K562 (cell line): ENCODE measurements around the gene ARHGEF12. TPM values are rescaled to one million over a fixed set of nuclear protein-coding genes. Genes with fewer than 3 reads are reported as not detected.

ENCODE experiments used
- ATAC-seq: fragments of 200-7000 bp; cut with Tn5 transposase; 3 replicates; pipeline ENCODE4 v1.9.1; 2020; ENCODE audit warnings: moderate library complexity
- BruUV-seq: library from RNA; stranded (reverse); fragments of 400-500 nt; replicated peaks from 2 replicates; lab custom pipeline; 2021; lab: Mats Ljungman, UMichigan
- CTCF ChIA-PET: fragments of 300-600 bp; formaldehyde crosslinking; extraction: SDS; loops from one replicate; lab custom pipeline; 2021; ENCODE audit warnings: low intra/inter-chr PET ratio; lab: Yijun Ruan, JAX
- POLR2A ChIA-PET: fragments of 300-600, 350-650 bp; sonication (Branson Sonifier 250); formaldehyde crosslinking; extraction: SDS; loops from one replicate; lab custom pipeline; 2021; ENCODE audit warnings: antibody characterized with exemption, inconsistent platforms; lab: Yijun Ruan, JAX
- DNase-seq, 4 experiments: peaks; one replicate each; pipeline versions ENCODE4 v3.0.0 to v3.0.0-alpha.2; 2011 to 2018; ENCODE audit warnings: low spot score in 3 of 4, mixed read lengths in 3 of 4; ENCODE audit errors: extremely low read depth in 1 of 4
- FAIRE-seq: peaks from 2 replicates; lab custom pipeline; 2011; peaks lifted over from hg19 to GRCh38; lab: Jason Lieb, UNC
- H2AFZ ChIP-seq: 2 replicates; pipeline ENCODE4 v1.6.0; 2011; ENCODE audit warnings: low read depth, low read length, control low read depth, inconsistent platforms
- H3K27ac ChIP-seq: fragments of 200-600 bp; 3 replicates; pipeline ENCODE4 v1.8.0; 2011; ENCODE audit warnings: low read depth, mild to moderate bottlenecking, control low read depth, inconsistent platforms, low read length, moderate library complexity, mixed read lengths; ENCODE audit errors: extremely low read depth
- H3K27me3 ChIP-seq, 2 experiments: fragments of 300-600 bp in 1 of 2; 2 replicates in 1 of 2; 3 replicates in 1 of 2; pipeline versions ENCODE4 v1.6.0 to v1.8.0; 2011; ENCODE audit warnings: inconsistent platforms in 2 of 2, low read length in 2 of 2, mild to moderate bottlenecking in 1 of 2, mixed read lengths in 1 of 2, moderate library complexity in 1 of 2; ENCODE audit not compliant: control insufficient read depth in 2 of 2, insufficient read depth in 2 of 2
- H3K36me3 ChIP-seq: fragments of 300-600 bp; 3 replicates; pipeline ENCODE4 v1.8.0; 2011; ENCODE audit warnings: mild to moderate bottlenecking, low read length, inconsistent platforms; ENCODE audit not compliant: control insufficient read depth, insufficient read depth
- H3K4me1 ChIP-seq, 2 experiments: fragments of 200-600 bp in 1 of 2; replicated peaks in 1 of 2; 2 replicates in 1 of 2; 3 replicates in 1 of 2; pipeline versions ENCODE4 v1.5.1 to v1.8.0; 2011; ENCODE audit warnings: inconsistent platforms in 2 of 2, low read length in 2 of 2, mild to moderate bottlenecking in 1 of 2, mixed read lengths in 1 of 2, moderate library complexity in 1 of 2; ENCODE audit not compliant: control insufficient read depth in 2 of 2, insufficient read depth in 2 of 2
- H3K4me2 ChIP-seq: 2 replicates; pipeline ENCODE4 v1.6.1; 2011; ENCODE audit warnings: low read length, control low read depth, inconsistent platforms, mixed read lengths; ENCODE audit not compliant: insufficient read depth
- H3K4me3 ChIP-seq: fragments of 200-600 bp; sonication (generic), shearing (Covaris generic); 2 replicates; pipeline ENCODE4 v1.5.1; 2016; ENCODE audit warnings: control low read depth, inconsistent platforms
- H3K79me2 ChIP-seq: fragments of 200-600 bp; 3 replicates; pipeline ENCODE4 v1.8.0; 2011; ENCODE audit warnings: low read length, inconsistent platforms; ENCODE audit not compliant: control insufficient read depth, insufficient read depth
- H3K9ac ChIP-seq, 2 experiments: 2 replicates each; pipeline versions ENCODE4 v1.6.0 to v1.6.1; 2011; ENCODE audit warnings: low read depth in 2 of 2, low read length in 2 of 2, control low read depth in 1 of 2, inconsistent platforms in 1 of 2, mild to moderate bottlenecking in 1 of 2, mixed read lengths in 1 of 2; ENCODE audit not compliant: insufficient read depth in 1 of 2
- H3K9me1 ChIP-seq: one replicate; pipeline ENCODE4 v1.6.0; 2011; ENCODE audit warnings: inconsistent platforms, mild to moderate bottlenecking, low read length, moderate library complexity; ENCODE audit not compliant: control insufficient read depth, insufficient read depth
- H3K9me3 ChIP-seq: replicated peaks from 2 replicates; pipeline ENCODE4 v1.5.1; 2011; ENCODE audit warnings: low read depth, low read length, inconsistent platforms; ENCODE audit not compliant: control insufficient read depth, insufficient read depth
- H4K20me1 ChIP-seq: replicated peaks from 2 replicates; pipeline ENCODE4 v1.6.1; 2011; ENCODE audit warnings: low read length, inconsistent platforms, mixed read lengths; ENCODE audit not compliant: control insufficient read depth, insufficient read depth
- CEBPG ChIP-seq, 3 experiments: fragments of 200-800 bp in 1 of 3; sonication (Bioruptor generic) in 1 of 3; sonication (generic) in 1 of 3; formaldehyde crosslinking in 1 of 3; IDR thresholded peaks in 2 of 3; conservative IDR thresholded peaks in 1 of 3; 2 replicates each; pipeline versions ENCODE4 v1.6.1 to v1.8.0; 2016 to 2022; ENCODE audit warnings: missing compliant biosample characterization in 2 of 3, missing genetic modification characterization in 2 of 3, mild to moderate bottlenecking in 1 of 3, missing genetic modification reagents in 1 of 3
- DMBX1 ChIP-seq: fragments of 250-450 bp; sonication (Bioruptor Pico); IDR thresholded peaks from 2 replicates; pipeline ENCODE4 v1.8.0; 2022; ENCODE audit warnings: inconsistent platforms, mild to moderate bottlenecking, moderate library complexity, borderline replicate concordance
- HMGN3 ChIP-seq: IDR thresholded peaks from 2 replicates; pipeline ENCODE4 v1.6.1; 2011; ENCODE audit warnings: borderline replicate concordance, low read depth, mild to moderate bottlenecking, mixed read lengths, low read length; ENCODE audit not compliant: insufficient read length; ENCODE audit errors: extremely low read depth
- PCBP2 ChIP-seq: fragments of 200-400 bp; formaldehyde crosslinking; IDR thresholded peaks from 2 replicates; pipeline ENCODE4 v1.6.1; 2018; ENCODE audit warnings: low read length, low read depth, mild to moderate bottlenecking, moderate library complexity; ENCODE audit not compliant: poor library complexity, severe bottlenecking
- SIN3B ChIP-seq: fragments of 450-650 bp; IDR thresholded peaks from 2 replicates; pipeline ENCODE4 v1.6.1; 2017; ENCODE audit warnings: low read depth, mild to moderate bottlenecking, moderate library complexity
- SMARCA5 ChIP-seq: fragments of 450-650 bp; IDR thresholded peaks from 2 replicates; pipeline ENCODE4 v1.6.1; 2016
- TCF3 ChIP-seq: sonication (generic); formaldehyde crosslinking; IDR thresholded peaks from 2 replicates; pipeline ENCODE4 v1.4.0; 2020; ENCODE audit warnings: mild to moderate bottlenecking, missing genetic modification reagents
- ZNF224 ChIP-seq: sonication (generic); formaldehyde crosslinking; IDR thresholded peaks from 2 replicates; pipeline ENCODE4 v1.8.0; 2022; ENCODE audit warnings: mild to moderate bottlenecking, missing genetic modification reagents
- ZNF785 ChIP-seq: fragments of 250-450 bp; sonication (Bioruptor Pico); IDR thresholded peaks from 2 replicates; pipeline ENCODE4 v1.4.0; 2020; ENCODE audit warnings: mild to moderate bottlenecking
- WGBS: fragments of 100-300 bp; shearing (Covaris generic); methylation state at CpG from one replicate; pipeline ENCODE4 v1.1.6; 2016; ENCODE audit warnings: low coverage, mixed read lengths; ENCODE audit not compliant: insufficient coverage; ENCODE audit errors: missing lambda C conversion rate; 5-methylcytosine and 5-hydroxymethylcytosine counted together
- in situ Hi-C: fragments of 300-500 bp; cut with MboI; formaldehyde crosslinking; loops from 4 replicates; pipeline ENCODE4 v1.15.0; 2018; ENCODE audit warnings: inconsistent platforms, mixed read lengths
- intact Hi-C: fragments of 100-400 bp; cut with micrococcal nuclease; formaldehyde crosslinking; loops from 2 replicates; pipeline ENCODE4 v1.14.2; 2022
- polyA plus RNA-seq, 8 experiments: library from polyadenylated mRNA; depleted of rRNA in 4 of 8; stranded (reverse) in 5 of 8; unstranded in 3 of 8; fragments of >200 nt; fragmentation: Nextera tagmentation in 2 of 8; fragmentation: Illumina TruSeq in 1 of 8; extraction: Ambion mirVana in 2 of 8; extraction: Trizol in 1 of 8; gene quantifications; 2 replicates each; pipeline versions ENCODE4 v1.2.1 to v1.2.3, GENCODE V29; 2011 to 2014; ENCODE audit warnings: inconsistent platforms in 1 of 8, missing spikeins in 1 of 8
- total RNA-seq, 7 experiments: library from RNA; depleted of rRNA in 6 of 7; stranded (reverse); fragments of >200 nt in 6 of 7; fragmentation: Illumina TruSeq in 2 of 7; extraction: Trizol in 2 of 7; gene quantifications; 2 replicates each; pipeline versions ENCODE4 v1.2.1 to v1.2.3, GENCODE V29; 2011 to 2021; ENCODE audit warnings: low replicate concordance in 1 of 7
- TF ChIP-seq, protein P1 (sequence below): sonication (generic); IDR thresholded peaks from 2 replicates; pipeline ENCODE4 v1.6.1; 2016
- TF ChIP-seq, protein P2 (sequence below): fragments of 450-650 bp; IDR thresholded peaks from 2 replicates; pipeline ENCODE4 v1.6.1; 2018; ENCODE audit warnings: mild to moderate bottlenecking, low read depth; ENCODE audit not compliant: partially characterized antibody

Gene ARHGEF12
- total and polyA plus RNA-seq, 9 of the 15 experiments (the other 6 are each of a cell fraction or from before 2014, with no cell fraction given), result 3.5 to 51.7 (median 29.5) TPM

- intact Hi-C loops, result no loop called here
- POLR2A ChIA-PET, result interaction anchor here (1.2 kb wide), 1 partner anchor 14 kb away, joined by 4 read pairs; no protein-coding TSS in a partner anchor
- Histone ChIP-seq H3K9me1 (peaks cover 2% of the 10 kb centered on the region), H3K79me2 (peaks cover 91% of the 10 kb centered on the region), H4K20me1 (peaks cover 12% of the 10 kb centered on the region), H3K4me3 (no peak overlapping the region), H3K4me2 (no peak overlapping the region), H3K36me3 (no peaks in the 10 kb centered on the region; the same call in 2 of the 3 replicates), H3K4me1 (peaks cover 0 to 2% of the 10 kb centered on the region in 2 experiments; a peak in 1 of 5 replicates), H2AFZ (no peak overlapping the region), H3K9ac (peak overlapping the region in 1 of 2 experiments; percentile 33; a peak in 1 of 4 replicates), H3K27ac (no peak overlapping the region), H3K27me3 (no peaks in the 10 kb centered on the region), H3K9me3 (no peaks in the 10 kb centered on the region)
- in situ Hi-C loops, result no loop called here
- ATAC-seq, result peak; percentile 47
- 63% methylated on average over 3 of the region's 3 CpGs for WGBS
- CTCF ChIA-PET, result no interaction called here
- DNase-seq, result no peak
- no peak for FAIRE-seq
- no TSS peak for BruUV-seq
- TF ChIP-seq PCBP2, result no peak
- no peak for TF ChIP-seq ZNF224 (CRISPR knock-in tag)
- TF ChIP-seq SIN3B, result no peak
- TF ChIP-seq, protein P1, sequence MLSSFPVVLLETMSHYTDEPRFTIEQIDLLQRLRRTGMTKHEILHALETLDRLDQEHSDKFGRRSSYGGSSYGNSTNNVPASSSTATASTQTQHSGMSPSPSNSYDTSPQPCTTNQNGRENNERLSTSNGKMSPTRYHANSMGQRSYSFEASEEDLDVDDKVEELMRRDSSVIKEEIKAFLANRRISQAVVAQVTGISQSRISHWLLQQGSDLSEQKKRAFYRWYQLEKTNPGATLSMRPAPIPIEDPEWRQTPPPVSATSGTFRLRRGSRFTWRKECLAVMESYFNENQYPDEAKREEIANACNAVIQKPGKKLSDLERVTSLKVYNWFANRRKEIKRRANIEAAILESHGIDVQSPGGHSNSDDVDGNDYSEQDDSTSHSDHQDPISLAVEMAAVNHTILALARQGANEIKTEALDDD, result no peak
- no peak for TF ChIP-seq CEBPG (CRISPR knock-in tag; IDR thresholded peaks at IDR 0.05)
- TF ChIP-seq CEBPG (tag; conservative IDR thresholded peaks at IDR 0.05 in 1 of 2, IDR thresholded peaks at IDR 0.05 in 1 of 2), result no peak
- TF ChIP-seq, protein P2, sequence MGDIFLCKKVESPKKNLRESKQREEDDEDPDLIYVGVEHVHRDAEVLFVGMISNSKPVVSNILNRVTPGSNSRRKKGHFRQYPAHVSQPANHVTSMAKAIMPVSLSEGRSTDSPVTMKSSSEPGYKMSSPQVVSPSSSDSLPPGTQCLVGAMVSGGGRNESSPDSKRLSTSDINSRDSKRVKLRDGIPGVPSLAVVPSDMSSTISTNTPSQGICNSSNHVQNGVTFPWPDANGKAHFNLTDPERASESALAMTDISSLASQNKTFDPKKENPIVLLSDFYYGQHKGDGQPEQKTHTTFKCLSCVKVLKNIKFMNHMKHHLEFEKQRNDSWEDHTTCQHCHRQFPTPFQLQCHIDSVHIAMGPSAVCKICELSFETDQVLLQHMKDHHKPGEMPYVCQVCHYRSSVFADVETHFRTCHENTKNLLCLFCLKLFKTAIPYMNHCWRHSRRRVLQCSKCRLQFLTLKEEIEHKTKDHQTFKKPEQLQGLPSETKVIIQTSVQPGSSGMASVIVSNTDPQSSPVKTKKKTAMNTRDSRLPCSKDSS, result no peak
- no peak for TF ChIP-seq TCF3
- no peak for TF ChIP-seq SMARCA5
- TF ChIP-seq DMBX1, result no peak
- TF ChIP-seq ZNF785 (CRISPR knock-in tag), result no peak
- TF ChIP-seq HMGN3, result no peak
Measured at GRCh38 chr11:120358729-120359128, 22.5 kb downstream of the ARHGEF12 start.
